Activated CD4-positive, alpha-beta T cell treated with anti-CD3 and anti-CD28 coated beads for 24 hours (primary cell): Measurements from ENCODE around the gene GPR26.

Source experiments
- DNase-seq, 2 donors: peaks; one replicate each; pipeline ENCODE4 v3.0.0-alpha.2; 2020; ENCODE audit warnings: low read depth in 2 of 2

Gene GPR26

DNA sequence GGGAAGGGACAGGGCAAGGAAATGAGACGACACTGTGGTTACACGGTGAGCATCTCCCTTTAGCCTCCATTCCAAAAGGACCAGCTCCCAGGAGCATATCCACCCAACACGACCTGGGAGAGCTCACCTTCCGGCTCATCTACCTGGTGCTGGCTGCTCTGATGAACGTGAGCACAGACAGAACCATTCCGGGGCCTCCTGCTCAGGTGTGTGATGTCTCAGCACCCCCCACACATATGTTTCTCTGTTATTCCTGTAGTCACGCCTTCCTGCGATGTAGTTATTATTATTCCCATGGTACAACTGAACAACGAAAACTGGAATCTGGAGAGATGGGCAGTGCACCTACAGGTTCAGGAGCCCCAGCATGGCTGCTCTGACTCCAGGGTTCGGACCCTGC is 20.5 kb upstream of the GPR26 start:
- DNase-seq = no peak

DNA sequence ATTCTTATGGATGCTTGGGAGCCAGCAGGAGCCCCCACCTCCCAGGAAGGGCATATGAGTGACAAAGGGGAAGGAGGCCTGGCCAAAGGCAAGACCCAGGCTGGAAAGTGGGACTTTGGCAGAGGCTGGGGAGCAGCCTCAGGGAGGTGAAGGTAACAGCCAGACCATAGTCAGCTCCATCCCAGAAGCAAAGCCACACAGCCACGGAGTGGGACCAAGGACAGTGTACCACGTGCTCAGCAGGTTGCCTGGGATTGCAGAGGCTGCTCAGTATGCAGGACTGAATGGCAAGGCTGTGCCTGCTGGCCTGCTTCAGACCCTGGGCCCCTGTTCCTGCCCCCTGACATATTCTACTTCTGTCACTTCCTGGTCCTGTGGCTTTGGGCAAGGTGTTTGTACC is 17.6 kb upstream of the GPR26 start:
- no peak for DNase-seq

DNA sequence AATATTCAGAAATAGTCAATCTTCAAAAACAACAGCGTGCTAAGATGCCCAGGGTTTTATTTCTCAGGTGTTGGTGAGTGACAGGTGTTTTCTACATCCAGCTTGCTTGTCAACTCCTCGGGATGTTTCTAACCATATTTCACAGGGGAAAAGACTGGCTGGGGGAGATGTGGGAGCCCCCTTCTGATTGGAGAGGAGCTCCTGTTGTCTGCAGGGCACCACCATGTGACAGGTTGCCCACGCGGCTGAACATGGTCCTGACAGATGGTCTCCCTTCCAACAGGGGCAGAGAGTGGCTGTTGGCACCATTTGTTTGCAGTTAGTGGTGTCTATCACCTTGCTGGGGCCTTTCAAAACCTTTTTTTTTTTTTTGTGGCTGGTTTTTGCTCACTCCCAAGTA is 16.5 kb upstream of the GPR26 start:
- DNase-seq = no peak

GRCh38 chr10:123651421-123652047 is 14.6 kb upstream of the GPR26 start:
- no peak for DNase-seq

DNA sequence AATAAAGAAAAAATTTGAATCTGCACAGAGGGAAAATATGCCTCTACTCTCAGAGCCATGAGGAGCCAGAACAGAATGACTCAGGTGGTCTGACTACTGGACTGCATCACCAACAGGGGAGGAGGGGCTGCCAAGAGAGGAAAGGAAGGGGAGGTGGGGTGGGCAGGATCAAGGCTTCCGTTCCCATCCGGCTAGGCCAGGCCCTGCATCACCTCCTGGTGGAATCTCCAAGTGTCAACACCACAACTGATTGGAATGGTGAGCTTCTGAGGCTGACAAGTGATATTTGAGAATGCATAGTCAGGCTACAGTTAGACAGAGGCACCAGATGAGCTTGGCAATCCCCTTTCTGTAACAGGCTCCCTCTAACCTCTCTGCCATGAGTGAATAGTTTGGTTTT is 10.4 kb upstream of the GPR26 start:
- DNase-seq = no peak

GRCh38 chr10:123663522-123663921 is 2.6 kb upstream of the GPR26 start:
- no peak for DNase-seq

- DNase-seq = no peak
Observed at GRCh38 chr10:123665491-123666286, 466 bp upstream of the GPR26 start.

GRCh38 chr10:123669886-123670285 is 3.7 kb downstream of the GPR26 start:
- DNase-seq = no peak

DNA sequence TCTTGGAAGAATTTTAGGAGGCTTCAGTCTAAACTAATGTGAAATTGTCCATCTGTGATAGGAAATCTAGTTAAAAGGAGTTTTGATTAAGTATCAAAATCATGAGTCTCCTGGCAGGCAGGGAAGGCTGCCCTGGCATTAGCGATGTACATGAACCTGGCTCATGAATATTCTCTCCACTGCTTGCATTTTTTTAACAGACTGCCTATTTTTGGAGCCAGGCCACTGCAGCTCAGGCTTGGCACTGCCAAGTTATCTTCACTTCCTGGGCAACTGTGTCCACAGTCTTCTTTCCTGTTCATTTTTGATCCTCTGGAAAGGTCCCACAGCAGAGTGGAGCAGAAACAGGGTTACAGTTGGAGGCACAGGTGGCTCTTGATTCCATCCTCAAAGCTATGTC is 7.0 kb downstream of the GPR26 start:
- no peak for DNase-seq

DNA sequence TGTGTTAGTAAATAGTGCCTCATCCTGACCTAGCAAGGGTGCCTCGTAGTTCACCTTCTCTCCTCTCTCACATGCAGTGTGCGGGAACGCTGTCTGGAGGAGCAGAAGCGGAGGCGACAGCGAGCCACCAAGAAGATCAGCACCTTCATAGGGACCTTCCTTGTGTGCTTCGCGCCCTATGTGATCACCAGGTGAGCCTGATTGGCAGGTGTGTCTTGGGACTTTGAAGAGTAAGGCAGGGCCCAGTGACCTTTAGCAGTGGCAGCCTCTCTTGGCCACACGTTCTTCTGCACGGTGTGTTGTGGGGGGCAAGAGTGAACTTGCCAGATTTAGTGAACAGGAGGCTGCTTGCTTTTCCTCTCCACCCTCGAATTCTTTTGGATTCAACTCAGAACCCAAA is 8.6 kb downstream of the GPR26 start:
- no peak for DNase-seq

GRCh38 chr10:123675811-123676210 is 9.7 kb downstream of the GPR26 start:
- no peak for DNase-seq

DNA sequence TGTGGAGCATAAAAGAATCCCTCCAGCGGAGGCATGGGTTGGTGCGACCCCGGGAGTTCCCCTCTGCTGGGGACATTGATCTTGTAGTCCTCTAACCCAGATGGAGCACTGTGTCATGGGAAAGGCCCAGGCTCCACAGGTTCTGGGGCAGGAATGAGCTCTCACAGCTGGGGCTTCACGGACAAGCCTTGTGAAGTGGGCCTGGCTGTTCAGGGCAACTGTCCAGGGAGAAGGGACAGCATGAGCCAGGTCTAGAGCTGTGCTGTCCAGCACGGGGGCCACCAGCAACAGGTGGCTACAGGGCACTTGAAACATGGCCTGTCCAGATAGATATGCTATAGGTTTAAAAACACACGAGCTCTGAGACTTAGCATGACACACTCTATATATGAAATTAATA is 11.4 kb downstream of the GPR26 start:
- DNase-seq = no peak

- DNase-seq = no peak
Observed at GRCh38 chr10:123678376-123678775, 12.2 kb downstream of the GPR26 start.

- DNase-seq = no peak
Observed at GRCh38 chr10:123681285-123681684, 15.1 kb downstream of the GPR26 start.

DNA sequence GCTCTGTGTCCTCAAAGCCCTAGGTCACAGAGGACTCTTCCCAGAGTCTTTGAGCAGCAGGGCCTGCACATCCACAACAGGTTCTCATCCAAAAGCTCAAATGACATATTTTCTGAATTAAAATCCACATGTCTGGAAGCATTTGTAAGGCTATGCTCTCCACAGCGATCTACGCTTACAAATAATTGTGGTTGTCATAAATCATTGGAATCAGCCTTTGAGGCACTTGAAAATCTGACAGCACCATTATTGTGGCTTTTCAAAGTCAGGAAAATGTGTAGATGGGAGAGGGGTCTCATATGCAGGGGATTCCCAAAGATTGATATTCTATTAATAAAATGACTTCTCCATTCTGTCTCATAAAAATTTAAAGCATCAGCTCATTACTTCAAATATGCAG is 16.3 kb downstream of the GPR26 start:
- no peak for DNase-seq

DNA sequence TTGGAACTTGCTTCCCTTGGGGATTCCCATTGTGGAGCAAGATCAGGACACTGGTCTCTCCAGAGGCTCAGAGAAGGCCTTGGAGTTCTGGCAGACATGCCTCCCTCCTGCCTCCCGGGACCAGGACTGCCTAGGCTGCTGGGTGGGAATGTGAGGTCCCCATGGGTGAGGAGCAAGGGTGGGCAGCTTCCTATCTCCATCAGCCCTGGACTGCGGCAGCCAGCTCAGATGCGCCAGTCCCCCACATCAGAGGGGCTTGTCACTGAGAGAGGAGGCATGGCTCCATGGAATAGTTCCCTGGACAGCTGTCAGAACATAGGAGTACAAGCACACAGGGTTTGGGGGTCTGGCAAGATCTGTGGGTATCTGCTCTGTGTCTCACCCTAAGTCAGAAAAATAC is 17.3 kb downstream of the GPR26 start:
- no peak for DNase-seq

DNA sequence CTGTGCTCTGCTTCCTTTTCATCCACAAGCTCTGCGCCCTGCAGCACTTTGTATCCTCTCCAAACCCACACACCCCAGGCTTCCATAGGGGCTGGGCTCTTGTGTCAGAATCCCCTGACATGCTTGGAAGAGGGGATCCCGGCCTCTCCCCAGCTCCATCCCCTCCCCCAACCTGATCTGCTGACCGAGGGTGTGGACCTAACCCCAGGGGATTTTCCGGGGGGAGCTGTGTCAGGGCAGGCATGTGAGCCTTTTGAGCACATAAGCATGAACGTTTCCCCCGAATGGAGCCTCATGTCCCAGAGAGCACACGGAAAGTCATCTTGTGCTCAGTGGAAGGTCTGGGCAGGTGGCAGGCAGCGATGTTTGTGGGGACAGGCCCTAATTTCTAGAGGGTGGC is 17.7 kb downstream of the GPR26 start:
- no peak for DNase-seq

DNA sequence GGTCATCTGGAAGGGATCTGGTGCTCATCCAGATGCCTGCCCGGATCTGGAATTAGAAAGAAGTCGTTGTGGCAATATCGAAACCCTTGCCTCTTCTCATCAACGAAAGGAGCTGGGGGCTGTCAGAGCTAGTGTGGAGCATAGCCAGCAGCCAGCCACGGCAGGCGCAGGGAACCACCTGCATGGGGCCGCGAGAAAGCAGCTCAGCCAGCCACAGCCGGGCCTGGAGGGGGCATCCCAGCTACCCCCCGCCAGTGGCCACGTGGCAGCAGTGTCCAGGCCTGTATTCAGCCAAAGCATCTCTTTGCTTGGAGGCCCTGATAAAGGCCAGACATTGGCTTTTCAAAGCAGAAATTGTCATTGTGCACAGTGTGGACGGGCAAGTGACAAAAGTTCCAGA is 19.1 kb downstream of the GPR26 start:
- DNase-seq = no peak

- DNase-seq = no peak
Observed at GRCh38 chr10:123687758-123688157, 21.6 kb downstream of the GPR26 start.

GRCh38 chr10:123689880-123690279 is 23.7 kb downstream of the GPR26 start:
- no peak for DNase-seq

GRCh38 chr10:123703195-123703790 is 37.1 kb downstream of the GPR26 start:
- DNase-seq = no peak

- no peak for DNase-seq
Observed at GRCh38 chr10:123704076-123704475, 37.9 kb downstream of the GPR26 start.

DNA sequence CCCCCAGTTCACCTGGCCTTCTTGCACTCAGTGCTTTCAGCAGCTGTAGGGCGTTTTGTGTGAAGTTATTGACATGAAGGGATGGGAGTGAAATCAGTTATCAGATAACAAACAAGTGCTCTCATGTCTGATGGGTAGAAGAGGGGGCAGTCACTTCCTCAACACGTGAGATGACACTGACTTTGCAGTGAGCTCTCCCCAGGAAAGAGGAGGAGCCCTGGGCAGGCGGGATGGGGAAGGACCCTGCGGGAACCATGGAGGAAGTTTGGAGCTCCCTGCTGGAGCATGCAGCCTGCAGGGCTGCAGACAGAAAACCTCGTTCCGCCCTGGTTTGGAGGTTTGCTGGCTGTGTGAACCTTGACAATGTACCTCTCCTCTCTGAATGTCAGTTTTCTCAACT is 38.7 kb downstream of the GPR26 start:
- DNase-seq = no peak
